Fibroblast of skin of left quadriceps (primary cell): ENCODE results near the gene TAS2R1.

Source experiments
- DNase-seq, 2 experiments: peaks; one replicate each; pipeline ENCODE4 v3.0.0-alpha.2; 2013; ENCODE audit warnings: low read depth in 2 of 2

The TAS2R1 gene, protein sequence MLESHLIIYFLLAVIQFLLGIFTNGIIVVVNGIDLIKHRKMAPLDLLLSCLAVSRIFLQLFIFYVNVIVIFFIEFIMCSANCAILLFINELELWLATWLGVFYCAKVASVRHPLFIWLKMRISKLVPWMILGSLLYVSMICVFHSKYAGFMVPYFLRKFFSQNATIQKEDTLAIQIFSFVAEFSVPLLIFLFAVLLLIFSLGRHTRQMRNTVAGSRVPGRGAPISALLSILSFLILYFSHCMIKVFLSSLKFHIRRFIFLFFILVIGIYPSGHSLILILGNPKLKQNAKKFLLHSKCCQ

DNA sequence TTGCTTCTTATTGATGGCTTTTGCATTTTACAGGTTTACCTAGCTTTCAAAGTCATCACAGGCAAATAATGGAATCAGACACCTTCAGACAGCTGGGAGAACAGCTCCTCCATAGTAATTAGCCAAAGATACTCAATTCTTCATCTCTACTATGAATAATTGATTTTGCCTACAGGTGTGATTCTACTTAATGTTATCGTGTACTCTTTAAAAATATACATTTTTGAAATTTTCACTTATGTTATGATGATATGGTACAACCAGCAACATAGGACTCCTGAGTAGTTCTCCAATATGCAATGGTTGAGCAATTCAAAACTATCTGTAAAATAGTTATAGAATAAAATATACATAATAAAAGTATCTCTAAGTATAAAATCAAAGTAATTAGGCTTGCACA, at the start of gene TAS2R1:
TSS of gene TAS2R1 (minus strand) at position 101 of the 400 bp plus-strand sequence. CDS start 319 bp downstream, outside the sequence.
- DNase-seq: no peak

DNA sequence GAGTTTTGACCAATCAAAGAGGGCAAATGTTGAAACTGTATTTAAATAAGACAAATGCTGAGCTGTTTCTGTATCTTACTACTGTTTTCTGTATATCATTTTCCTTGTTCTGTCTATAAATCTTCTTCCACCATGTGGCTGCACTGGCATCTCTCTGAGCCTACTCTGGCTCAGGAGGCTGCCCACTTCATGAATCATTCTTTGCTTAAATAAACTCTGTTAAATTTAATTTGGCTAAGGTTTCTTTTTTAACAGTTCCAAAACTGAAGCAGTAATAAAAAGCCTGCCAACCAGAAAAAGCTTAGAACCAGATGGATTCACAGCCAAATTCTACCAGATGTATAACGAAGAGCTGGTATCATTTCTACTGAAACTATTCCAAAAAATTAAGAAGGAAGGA, 40.2 kb upstream of the TAS2R1 start:
- DNase-seq: no peak

DNA sequence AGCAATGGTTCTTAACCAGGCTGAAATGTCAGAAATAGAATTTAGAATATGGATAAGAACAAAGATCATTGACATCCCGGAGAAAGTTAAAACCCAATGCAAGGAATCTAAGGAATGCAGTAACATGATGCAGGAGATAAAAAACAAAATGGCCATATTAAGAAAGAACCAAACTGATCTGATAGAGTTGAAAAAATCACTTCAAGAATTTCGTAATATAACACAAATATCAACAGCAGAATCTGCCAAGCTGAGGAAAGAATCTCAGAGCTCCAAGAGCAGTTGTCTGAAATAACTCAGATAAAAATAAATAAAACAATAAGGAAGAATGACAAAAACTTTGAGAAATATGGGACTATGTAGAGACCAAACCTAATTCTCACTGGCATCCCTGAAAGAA, 37.8 kb upstream of the TAS2R1 start:
- no peak for DNase-seq

DNA sequence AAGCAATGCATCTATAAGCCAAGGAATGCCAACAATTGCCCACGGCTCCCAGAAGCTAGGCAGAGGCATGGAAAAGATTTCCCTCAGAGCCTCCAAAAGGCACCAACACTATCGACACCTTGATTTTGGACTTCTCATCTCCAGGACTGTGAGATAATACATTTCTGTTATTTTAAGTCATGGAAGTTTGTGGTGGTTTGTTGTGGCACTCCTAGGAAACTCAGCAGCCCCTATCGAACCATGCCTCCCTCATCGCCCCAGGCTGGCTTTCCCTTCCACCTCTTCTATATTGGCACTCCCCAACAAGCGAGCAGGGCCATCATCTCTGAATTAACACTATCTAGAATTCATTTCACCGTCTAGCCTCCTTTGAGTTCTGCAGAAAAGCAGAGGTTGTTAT, 33.7 kb upstream of the TAS2R1 start:
- no peak for DNase-seq

DNA sequence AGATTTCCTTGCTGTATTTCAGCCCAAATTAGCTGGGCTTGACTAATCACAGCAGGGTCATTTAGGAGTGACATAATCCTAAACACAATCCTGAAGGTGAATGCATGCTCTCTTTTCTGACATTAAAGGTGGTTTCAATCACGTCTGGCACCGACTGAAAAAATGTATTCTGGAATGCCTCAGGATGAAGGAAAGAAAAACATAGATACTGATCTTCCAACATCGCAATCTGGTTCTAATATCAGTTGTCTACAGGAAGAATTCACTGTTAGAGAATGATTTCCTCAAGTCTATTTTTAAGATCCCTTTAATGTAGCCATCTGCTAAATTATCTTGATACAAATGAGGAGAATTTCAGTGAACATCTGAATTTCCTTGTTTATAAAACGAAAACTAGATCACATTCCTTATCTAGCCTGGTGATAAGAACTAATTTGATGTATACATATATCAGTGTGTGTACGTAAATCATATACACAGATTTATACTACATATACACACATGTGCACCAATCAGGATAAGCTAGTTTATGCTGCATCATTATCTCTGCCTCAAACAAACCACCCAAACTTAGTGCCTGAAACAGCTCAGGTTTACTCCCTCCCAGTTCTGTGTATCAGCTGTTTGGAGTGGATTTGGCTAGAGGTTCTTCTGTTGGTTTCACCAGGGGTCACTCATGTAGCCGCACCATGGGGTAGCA, 31.3 kb upstream of the TAS2R1 start:
- peak; percentile 79 to 82 for DNase-seq

DNA sequence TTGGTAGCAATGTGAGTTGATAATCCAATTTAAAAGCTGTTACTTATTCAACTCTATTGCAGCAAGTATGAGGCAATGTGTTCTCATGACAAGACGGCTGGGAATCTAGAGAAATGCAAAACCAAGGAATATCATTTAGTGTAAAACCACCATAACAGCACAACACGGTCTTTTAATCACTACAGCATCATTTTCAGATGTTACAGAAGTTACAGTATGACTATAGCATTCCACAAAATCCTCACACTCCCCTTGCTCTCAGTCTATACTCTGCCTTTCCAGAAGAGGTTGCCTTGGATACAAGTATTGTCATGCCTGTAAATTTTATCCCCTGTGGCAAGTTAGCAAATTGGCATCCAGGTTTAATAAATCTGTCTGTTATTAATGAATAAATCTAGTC, 28.6 kb upstream of the TAS2R1 start:
- peak; percentile 82 to 87 for DNase-seq

DNA sequence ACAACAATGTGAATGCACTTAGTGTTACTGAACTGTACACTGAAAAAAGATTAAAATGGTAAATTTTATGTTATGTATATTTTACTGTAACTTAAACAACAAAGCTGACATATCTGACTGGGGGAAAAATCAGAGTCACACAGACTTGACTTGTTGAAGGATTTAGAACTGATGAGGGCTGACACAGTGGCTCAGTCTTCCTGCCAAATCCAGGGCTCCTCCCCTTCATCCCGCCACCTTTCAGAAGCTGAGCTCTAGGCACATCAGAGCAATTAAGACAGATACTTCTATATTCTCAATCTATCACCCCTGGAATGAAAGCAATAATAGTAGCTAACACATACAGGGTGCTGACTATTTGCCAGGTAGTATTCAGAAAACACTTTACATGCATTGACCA, 27.7 kb upstream of the TAS2R1 start:
- no peak for DNase-seq

DNA sequence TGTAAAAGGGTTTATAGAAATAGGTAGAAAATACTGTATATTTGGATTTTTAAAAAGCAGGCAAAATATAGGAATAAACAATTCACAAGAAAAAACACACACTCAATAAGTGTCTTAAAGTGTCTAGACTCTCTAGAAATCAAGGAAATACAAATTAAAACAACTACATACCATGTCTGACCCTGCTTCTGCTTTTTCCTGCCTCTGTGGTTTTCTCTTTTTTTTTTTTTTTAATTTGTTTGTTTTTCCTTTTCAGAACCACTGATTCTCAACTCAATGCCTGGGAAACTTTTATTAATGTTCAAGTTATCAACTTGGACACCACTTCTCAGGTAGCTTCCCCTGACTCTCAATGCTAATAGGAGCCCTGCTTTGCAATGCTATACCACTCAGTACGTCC, 25.5 kb upstream of the TAS2R1 start:
- no peak for DNase-seq

DNA sequence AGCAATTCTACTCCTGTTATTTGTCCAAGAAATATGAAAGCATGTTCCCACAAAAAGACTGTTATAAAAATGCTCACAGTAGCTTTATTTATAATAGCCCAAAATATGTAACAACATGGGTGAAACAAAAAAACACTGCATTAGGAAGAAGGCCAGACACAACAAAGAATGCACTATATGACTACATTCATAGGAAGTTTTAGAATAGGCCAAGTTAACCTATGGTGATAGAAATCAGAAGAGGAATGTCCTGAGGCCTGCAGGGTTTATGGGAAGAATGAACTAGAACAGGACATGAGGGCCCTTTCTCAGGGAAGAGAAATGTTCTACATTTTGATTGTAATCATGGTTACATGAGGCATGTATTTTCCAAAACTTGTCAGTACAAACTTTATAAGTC, 24.7 kb upstream of the TAS2R1 start:
- no peak for DNase-seq

DNA sequence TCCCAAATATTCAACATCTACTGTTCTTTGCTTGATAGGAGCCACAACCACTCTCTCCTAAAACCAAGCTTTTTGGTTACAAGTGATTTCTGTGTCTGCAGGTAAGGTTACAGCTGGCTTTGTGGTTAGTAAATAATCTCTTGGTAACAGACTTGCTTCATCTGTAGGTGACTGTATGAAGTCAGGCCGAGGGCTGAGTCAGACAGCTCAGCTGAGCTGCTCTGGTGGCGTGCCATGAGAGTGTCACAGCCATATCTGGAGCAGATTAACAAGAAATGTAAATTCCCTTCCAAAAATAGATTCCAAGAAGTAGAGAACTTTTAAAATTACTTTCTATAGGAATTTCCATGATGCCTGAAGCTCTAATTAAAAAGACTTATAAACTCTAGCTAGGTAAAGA, 23.7 kb upstream of the TAS2R1 start:
- DNase-seq: peak; percentile 81 to 83

DNA sequence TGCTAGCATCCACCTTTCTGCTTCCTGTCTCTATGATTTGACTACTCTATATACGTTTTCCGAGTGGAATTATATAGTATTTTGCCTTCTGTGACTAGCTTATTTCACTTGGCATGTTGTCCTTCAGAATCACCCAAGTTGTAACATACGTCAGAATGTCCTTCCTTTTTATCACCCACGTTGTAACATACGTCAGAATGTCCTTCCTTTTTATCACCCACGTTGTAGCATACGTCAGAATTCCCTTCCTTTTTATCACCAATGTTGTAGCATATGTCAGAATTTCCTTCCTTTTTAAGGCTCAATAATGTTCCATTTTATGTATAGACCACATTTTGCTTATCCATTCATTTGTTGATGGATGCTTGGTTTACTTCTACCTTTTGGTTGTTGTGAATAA, 22.9 kb upstream of the TAS2R1 start:
- no peak for DNase-seq

DNA sequence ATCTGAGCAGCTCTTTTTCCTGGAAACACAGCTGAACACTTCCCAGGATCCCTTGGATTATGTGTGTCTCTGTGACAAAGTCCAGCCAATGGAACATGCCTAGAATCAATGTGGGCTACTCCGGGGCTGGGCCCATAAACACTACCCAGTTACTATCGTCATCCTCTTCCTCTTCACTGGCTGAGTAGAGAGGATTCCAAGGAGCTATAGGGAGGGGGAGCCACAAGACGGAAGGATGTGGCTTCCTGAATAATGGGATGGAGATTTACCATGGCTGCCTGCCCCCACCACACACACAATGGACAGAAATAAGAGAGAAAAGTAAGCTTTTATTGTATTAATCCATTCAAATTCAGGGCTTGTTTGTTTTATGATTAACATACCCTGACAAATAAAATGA, 22.1 kb upstream of the TAS2R1 start:
- DNase-seq: no peak

DNA sequence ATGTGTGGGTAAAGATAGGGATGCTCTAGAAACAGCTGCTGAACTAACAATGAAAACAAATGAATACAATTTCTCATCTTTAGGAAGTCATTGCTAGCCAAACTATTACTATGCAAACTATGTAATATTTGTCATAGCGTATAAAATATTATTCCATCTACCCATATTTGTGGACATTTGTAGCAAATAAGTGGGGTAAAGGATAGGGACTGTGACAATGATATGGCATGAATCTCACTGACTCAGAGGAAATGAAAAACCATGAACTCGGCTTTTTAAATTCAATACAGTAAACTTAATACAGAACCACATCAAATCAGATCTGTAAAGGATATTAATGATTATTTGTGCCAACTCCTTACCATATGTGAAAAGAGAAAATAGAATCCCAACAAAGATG, 16.7 kb upstream of the TAS2R1 start:
- no peak for DNase-seq

DNA sequence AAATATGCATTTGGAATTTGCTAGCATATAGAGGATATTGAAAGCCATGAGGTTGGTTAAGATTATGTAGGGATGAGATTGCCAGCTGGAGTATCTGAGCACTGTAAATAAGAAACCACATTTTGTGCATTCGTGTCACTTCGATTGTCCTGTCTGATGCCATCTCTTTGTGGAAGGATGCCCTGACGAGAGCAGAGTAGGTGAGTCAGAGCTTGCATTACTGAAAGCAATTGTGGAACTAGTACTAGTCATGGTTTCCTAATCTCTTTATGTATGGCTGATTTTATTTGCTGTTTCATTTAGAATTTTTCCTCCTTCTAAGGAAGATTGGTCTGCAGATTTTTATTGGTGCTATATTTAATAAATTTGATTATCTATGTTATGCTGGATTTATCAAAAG, 14.5 kb upstream of the TAS2R1 start:
- no peak for DNase-seq

DNA sequence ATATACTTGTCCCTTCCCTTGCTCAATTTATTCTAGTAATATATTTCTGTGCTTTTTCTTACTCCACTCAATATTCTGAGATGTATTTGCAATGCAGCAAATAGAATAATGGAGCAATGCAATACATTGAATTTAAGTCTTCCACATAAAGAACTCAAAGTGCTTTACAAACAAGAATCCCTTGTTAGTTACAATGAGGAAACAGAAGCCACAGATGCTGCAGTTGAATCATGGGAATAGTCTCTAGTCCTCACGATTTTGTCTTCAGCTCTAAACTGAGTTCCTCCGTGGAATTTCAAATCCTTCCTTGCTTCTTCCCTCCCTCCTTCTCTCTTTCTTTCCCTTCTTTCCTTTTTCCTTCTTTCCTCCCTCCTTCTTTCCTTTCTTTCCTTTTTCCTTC, 12.5 kb upstream of the TAS2R1 start:
- no peak for DNase-seq

DNA sequence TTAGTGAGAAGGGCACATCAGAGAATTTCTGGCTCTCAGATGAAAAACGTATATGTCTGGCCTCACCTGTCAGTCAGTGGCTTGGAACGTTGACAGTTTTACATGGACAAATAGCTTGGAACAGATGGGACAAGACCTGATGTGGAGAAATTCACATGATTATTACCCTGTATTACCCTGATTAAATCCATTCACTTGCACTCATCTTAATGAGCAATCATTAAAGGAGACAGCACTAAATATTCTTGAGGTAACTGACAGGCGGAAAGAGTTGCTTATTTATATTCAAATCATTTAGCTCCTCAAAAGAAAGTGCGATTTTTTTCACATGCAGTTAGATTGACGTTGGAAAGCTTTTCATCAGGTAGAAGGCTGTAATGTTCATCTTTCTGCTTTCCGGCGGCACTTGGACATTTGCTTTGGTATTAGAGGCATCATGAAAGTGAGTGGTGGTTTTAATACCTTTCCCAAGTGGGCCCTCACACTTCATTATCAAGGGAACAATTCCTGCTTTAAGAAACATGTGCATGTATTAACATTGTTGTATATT, 11.7 kb upstream of the TAS2R1 start:
- DNase-seq: no peak

DNA sequence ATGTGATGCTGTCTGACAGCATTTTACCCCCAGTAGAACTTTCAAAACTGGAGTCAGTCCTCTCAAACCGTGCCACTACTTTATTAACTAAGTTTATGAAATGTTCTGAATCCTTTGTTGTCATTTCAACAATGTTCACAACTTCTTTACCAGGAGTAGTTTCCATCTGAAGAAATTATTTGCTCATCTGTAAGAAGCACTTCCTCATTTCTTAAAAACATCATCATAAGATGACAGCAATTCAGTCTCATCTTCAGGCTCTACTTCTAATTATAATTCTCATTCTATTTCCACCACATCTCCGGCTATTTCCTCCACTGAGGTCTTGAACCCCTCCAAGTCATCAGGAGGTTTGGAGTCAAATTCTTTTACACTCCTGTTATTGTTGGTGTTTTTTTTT, 2.3 kb upstream of the TAS2R1 start:
- DNase-seq: no peak

DNA sequence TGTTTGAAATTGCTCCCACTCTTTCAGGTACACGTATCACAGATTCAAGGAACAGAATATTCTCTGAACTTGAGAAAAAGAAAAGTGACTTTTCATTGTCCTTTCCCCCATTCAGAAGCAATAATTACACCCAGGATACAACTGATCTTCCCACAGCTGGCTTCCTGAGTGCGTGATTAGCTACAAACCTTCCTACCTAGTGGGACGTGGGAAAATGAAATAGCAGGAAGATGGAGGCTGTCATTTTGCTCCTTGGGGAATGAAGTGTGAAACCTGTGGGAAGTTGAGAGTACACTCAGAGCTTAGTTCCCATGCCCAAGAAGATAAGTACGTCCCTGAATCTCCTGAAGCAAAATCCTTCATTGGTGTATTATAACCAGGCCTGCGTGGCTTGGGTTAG, 2.6 kb downstream of the TAS2R1 start:
- no peak for DNase-seq

DNA sequence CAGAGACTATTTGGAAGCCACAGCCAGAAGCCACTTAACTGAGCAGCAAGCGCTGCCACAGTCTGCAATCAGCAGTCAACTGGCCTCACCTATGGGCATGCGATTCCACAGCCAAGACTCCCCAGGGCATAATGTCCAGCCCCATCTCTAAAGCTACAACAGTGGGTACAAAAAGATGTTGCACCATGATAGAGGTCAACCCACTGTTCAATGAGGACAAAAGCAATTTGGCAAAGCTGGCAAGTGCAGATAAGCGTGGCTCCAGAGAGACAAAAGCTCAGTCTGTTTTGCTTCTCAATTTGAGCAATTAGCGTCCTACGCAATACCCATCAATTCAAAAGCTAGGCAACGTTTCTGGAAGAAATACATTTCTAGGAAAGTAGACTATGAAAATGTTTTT, 3.2 kb downstream of the TAS2R1 start:
- no peak for DNase-seq

DNA sequence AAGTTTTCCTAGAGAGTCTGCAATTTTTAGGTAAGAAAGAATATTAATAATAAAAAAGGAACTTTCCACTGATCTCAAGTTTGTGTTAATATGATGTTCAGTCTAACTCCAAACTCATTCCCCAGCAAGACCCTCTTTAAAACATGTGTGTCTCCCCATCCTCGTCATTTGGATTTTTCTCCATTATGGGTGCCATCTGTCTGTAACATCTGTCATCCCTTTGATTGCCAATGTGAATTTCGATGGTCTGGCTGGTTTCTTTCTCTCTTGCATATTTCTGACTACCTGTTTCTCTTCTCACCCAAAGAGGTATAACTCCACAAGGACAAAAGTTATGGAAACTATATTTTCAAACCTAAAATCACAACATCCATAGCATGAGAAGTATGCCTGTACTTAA, 4.4 kb downstream of the TAS2R1 start:
- no peak for DNase-seq

DNA sequence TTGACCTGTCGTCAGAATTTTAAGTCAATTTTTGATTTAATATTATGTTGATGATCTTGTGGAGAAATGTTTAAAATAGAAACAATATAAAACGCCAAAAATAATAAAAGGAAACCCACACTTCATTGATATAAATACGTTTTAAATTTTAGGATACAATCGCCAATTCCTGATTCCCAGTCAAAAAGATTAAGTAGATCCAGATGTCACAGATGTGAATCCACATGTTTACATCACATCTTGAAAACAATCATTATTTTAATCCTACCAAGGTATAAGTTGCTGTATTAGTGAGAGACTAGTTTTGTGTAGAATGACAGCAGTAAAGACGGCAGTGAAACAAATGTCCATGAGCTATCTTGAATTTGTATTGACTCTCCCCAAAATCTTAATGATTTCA, 4.9 kb downstream of the TAS2R1 start:
- no peak for DNase-seq

DNA sequence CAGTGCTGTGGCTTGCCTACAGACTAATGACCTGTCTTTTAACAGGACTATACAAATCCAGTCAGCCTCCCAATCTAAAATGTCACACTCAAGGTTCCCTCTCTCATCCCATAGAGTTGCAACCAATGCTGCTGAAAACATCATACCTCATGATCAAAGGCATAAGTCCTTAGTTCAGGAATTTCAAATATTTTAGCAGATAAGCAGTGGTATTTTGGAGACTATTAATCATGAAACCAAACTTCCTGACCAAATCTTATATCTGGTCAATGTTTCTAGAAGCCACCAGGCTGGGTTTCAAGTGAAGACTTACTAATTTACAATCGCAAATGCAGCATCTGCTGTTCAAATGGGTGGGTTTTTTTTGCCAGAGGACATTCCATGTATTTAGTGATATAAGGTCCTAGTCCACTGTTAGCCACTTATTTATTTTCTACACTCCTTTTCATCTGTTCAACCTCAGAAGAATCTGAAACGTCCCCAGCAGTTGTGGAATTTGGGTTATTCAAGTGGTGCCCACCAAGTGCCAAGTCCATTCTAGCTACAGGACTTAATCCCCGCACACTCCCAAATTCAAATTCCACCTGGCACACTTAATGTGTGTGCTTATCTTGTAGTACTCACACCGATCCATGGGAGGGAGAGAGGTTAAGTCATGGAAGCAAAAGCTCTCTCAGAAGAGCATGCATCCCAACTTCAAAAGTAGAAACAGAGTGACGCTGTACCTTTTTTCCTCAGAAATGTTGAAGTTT, 5.8 kb downstream of the TAS2R1 start:
- DNase-seq: peak in 1 of 2 experiments; percentile 8

DNA sequence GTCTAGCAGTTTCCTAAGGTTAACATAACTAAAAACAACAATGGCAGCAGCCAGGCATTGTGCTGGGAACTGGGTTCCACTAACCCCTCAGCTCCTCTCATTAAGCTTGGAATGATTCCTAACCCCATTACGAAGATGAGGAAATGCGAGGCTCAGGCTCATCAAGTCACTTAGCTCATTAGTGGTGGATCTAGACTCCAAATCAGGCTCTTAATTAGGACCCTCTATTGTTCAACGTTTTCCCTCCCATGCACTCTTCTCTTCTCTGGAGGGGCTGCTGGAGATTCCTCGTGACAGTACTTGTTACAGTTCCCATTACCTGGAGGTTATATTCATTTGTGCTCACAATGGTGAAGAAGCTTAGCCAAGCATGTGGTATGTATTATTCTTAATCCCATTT, 6.5 kb downstream of the TAS2R1 start:
- DNase-seq: no peak
